ENCODE results near the gene NRN1L. TPM values are rescaled to one million over a fixed set of nuclear protein-coding genes. Genes with fewer than 3 reads are reported as not detected.

Gene NRN1L
- total RNA-seq, 1 experiment from 2014 or later = not detected

DNA sequence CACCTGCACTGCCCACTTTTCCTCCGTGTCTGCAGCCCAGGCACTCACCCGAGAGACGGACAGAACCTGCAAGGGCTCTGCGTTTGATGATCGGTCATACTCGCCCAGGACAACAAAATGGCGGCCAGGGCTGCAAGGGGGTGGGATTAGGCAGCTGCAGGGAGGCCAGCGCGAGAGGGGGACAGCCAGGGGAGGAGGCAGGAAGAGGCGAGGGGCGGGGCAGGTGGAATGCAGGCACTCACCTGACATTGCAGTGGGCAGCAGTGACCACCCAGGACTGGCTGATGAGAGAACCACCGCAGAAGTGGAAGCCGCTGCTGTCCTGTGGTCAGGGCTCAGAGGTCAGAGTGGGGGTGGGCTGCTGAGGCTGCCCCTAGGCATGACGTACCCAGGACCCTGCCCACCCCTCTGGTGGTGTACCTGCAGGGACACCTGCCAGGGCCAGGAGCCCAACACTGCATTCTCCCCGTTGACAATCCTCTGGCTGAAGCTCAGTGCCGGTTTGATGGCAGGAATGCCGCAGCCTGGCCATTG, 46.1 kb downstream of the NRN1L start:
- H3K4me2 ChIP-seq (ENCODE audit: low read length) = no peak overlapping the region
- BruUV-seq (replicated peaks) = no TSS peak
- peaks cover 13% of the 10 kb centered on the region for H3K79me2 ChIP-seq (ENCODE audit: low read length)
- ChIA-PET CTCF (no interaction called here), POLR2A (ENCODE audit: unreplicated experiment) (no interaction called here)
- no peak for TF ChIP-seq EZH2 (IDR thresholded peaks at IDR 0.05; ENCODE audit: low read length, unreplicated experiment)
- TF ChIP-seq, protein P1, sequence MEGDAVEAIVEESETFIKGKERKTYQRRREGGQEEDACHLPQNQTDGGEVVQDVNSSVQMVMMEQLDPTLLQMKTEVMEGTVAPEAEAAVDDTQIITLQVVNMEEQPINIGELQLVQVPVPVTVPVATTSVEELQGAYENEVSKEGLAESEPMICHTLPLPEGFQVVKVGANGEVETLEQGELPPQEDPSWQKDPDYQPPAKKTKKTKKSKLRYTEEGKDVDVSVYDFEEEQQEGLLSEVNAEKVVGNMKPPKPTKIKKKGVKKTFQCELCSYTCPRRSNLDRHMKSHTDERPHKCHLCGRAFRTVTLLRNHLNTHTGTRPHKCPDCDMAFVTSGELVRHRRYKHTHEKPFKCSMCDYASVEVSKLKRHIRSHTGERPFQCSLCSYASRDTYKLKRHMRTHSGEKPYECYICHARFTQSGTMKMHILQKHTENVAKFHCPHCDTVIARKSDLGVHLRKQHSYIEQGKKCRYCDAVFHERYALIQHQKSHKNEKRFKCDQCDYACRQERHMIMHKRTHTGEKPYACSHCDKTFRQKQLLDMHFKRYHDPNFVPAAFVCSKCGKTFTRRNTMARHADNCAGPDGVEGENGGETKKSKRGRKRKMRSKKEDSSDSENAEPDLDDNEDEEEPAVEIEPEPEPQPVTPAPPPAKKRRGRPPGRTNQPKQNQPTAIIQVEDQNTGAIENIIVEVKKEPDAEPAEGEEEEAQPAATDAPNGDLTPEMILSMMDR (conservative IDR thresholded peaks at IDR 0.05; ENCODE audit: low read depth, low read length) = no peak
- TF ChIP-seq EZH2phosphoT487 (IDR thresholded peaks at IDR 0.05; ENCODE audit: borderline replicate concordance, low read length) = no peak
- intact Hi-C loops (cut with micrococcal nuclease) = no loop called here
- H3K27ac ChIP-seq (ENCODE audit: low read length) = no peak overlapping the region
- H3K4me1 ChIP-seq (ENCODE audit: insufficient read depth, low read length) = peaks cover 23% of the 10 kb centered on the region
- no peaks in the 10 kb centered on the region for H3K36me3 ChIP-seq (ENCODE audit: low read depth, low read length)
- no peaks in the 10 kb centered on the region for H3K27me3 ChIP-seq (ENCODE audit: low read length)
- H3K9me3 ChIP-seq (ENCODE audit: low read length) = no peaks in the 10 kb centered on the region
- DNase-seq (no peak), ATAC-seq (no peak)
- no peaks in the 10 kb centered on the region for H3F3A ChIP-seq (ENCODE audit: low read length, unreplicated experiment)
- H2AFZ ChIP-seq (ENCODE audit: low read length) = no peak overlapping the region
- H3K9me2 ChIP-seq (replicated peaks; ENCODE audit: low read length) = no peaks in the 10 kb centered on the region
- H3K9ac ChIP-seq (ENCODE audit: low read length) = no peak overlapping the region
- H4K20me1 ChIP-seq (ENCODE audit: low read length) = no peaks in the 10 kb centered on the region
- no peak overlapping the region for H3K4me3 ChIP-seq (ENCODE audit: low read length)

DNA sequence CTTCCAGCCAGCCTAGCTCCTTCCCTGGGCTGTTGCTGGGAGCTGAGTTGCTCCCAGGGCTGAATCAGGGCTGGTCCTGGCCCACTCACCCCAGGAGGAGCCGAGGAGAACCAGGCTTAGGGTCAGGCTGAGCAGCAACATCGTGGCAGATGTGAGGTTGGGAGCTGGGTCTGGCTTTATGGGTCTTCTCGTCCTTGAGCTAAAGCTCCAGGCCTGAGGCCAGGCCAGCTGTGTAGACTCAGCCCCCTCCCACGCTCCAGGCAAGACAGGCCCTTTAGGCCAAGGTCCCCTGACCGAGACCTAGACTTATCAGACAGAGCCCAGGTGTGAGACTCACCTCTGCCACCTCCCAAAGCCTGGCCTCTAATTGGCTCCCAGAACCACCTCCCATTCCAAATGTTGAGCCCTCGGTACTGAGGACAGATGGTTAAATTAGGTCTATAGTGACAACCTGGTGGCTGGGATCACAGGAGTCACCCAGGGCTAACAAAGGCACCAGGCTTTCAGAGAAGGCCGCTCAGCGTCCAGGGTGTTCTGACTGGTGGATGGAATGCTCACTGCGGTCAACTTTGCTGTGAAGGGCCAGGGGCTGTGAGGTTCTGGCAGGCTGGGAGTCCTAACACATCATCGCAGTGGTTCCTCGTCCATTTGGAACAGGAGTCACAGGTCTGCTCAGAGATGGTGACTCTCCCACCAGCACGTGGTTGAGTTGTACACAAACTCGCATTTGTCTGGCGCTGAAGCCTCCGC, 47.2 kb downstream of the NRN1L start, which contains the start of gene CTRL:
CTRL (minus strand) TSS at position 151 of the 750 bp plus-strand sequence; CDS start at position 141, 10 bp downstream.
- POLR2A ChIA-PET (ENCODE audit: unreplicated experiment) = no interaction called here
- H2AFZ ChIP-seq (ENCODE audit: low read length) = no peak within 1 kb of the TSS
- no peak for TF ChIP-seq EZH2phosphoT487 (IDR thresholded peaks at IDR 0.05; ENCODE audit: borderline replicate concordance, low read length)
- TF ChIP-seq, protein P1 (conservative IDR thresholded peaks at IDR 0.05; ENCODE audit: low read depth, low read length) = no peak
- no peak for TF ChIP-seq EZH2 (IDR thresholded peaks at IDR 0.05; ENCODE audit: low read length, unreplicated experiment)
- no peaks in the 10 kb centered on the region for H3K36me3 ChIP-seq (ENCODE audit: low read depth, low read length)
- H4K20me1 ChIP-seq (ENCODE audit: low read length) = no peaks in the 10 kb centered on the region
- CTCF ChIA-PET = no interaction called here
- no peaks in the 10 kb centered on the region for H3K9me2 ChIP-seq (replicated peaks; ENCODE audit: low read length)
- no peak for DNase-seq
- no peak for ATAC-seq
- BruUV-seq (replicated peaks) = no TSS peak
- H3F3A ChIP-seq (ENCODE audit: low read length, unreplicated experiment) = no peaks in the 10 kb centered on the region
- H3K27ac ChIP-seq (ENCODE audit: low read length) = no peak within 1 kb of the TSS
- H3K4me2 ChIP-seq (ENCODE audit: low read length) = no peak within 1 kb of the TSS
- H3K4me3 ChIP-seq (ENCODE audit: low read length) = no peak within 1 kb of the TSS
- H3K79me2 ChIP-seq (ENCODE audit: low read length) = peaks cover 24% of the 10 kb centered on the region
- no peak within 1 kb of the TSS for H3K9ac ChIP-seq (ENCODE audit: low read length)
- peaks cover 12% of the 10 kb centered on the region for H3K4me1 ChIP-seq (ENCODE audit: insufficient read depth, low read length)
- intact Hi-C loops (cut with micrococcal nuclease) = no loop called here
- H3K27me3 ChIP-seq (ENCODE audit: low read length) = no peaks in the 10 kb centered on the region
- no peaks in the 10 kb centered on the region for H3K9me3 ChIP-seq (ENCODE audit: low read length)

DNA sequence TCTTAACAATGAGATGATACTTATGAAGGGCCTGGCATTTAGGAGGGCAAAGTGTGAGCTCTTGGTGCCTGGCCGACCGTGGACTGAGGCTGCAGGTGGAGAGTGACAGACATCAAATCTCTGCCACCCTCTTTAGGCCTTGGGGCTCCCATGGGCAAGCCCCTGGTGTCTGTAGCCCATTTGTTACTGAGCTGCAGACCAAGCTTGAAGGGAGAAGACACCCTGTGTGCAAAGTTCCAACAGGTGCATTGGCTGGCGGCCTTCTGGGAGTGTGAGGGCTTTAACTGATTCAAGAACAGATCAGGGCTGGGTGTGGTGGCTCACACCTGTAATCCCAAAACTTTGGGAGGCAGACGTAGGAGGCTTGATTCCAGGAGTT, 47.8 kb downstream of the NRN1L start:
- TF ChIP-seq EZH2phosphoT487 (IDR thresholded peaks at IDR 0.05; ENCODE audit: borderline replicate concordance, low read length) (no peak), EZH2 (IDR thresholded peaks at IDR 0.05; ENCODE audit: low read length, unreplicated experiment) (no peak)
- TF ChIP-seq, protein P1 (conservative IDR thresholded peaks at IDR 0.05; ENCODE audit: low read depth, low read length) = no peak
- ChIA-PET POLR2A (ENCODE audit: unreplicated experiment) (no interaction called here), CTCF (no interaction called here)
- H3K9ac ChIP-seq (ENCODE audit: low read length) = no peak overlapping the region
- H3K27ac ChIP-seq (ENCODE audit: low read length) = no peak overlapping the region
- H3K27me3 ChIP-seq (ENCODE audit: low read length) = no peaks in the 10 kb centered on the region
- H3K4me2 ChIP-seq (ENCODE audit: low read length) = no peak overlapping the region
- H3K79me2 ChIP-seq (ENCODE audit: low read length) = peaks cover 30% of the 10 kb centered on the region
- no peaks in the 10 kb centered on the region for H3F3A ChIP-seq (ENCODE audit: low read length, unreplicated experiment)
- H3K9me2 ChIP-seq (replicated peaks; ENCODE audit: low read length) = no peaks in the 10 kb centered on the region
- H3K4me1 ChIP-seq (ENCODE audit: insufficient read depth, low read length) = peaks cover 14% of the 10 kb centered on the region; the same call in 1 of the 2 replicates
- H3K9me3 ChIP-seq (ENCODE audit: low read length) = no peaks in the 10 kb centered on the region
- no peaks in the 10 kb centered on the region for H3K36me3 ChIP-seq (ENCODE audit: low read depth, low read length)
- ATAC-seq (no peak), DNase-seq (no peak)
- no TSS peak for BruUV-seq (replicated peaks)
- no peak overlapping the region for H3K4me3 ChIP-seq (ENCODE audit: low read length)
- no peak overlapping the region for H2AFZ ChIP-seq (ENCODE audit: low read length)
- intact Hi-C loops (cut with micrococcal nuclease) = no loop called here
- H4K20me1 ChIP-seq (ENCODE audit: low read length) = no peaks in the 10 kb centered on the region
